CD4-positive, alpha-beta memory T cell (primary cell): Measurements from ENCODE around the gene VILL. TPM values are rescaled to one million over a fixed set of nuclear protein-coding genes. Genes with fewer than 3 reads are reported as not detected.
"Not testable (repeated sequence)": the region's sequence is repeated elsewhere in the genome, so short reads cannot be mapped to it uniquely, and the experiment has no call there.

ENCODE experiments used
- CTCF ChIA-PET: fragments of 350-600 bp; sonication (Branson Sonifier 250); formaldehyde crosslinking; loops from one replicate; lab custom pipeline; 2021; ENCODE audit warnings: inconsistent platforms; ENCODE audit not compliant: partially characterized antibody; lab: Charles Lee
- POLR2A ChIA-PET: fragments of 350-600 bp; sonication (Branson Sonifier 250); formaldehyde crosslinking; loops from one replicate; lab custom pipeline; 2021; ENCODE audit not compliant: partially characterized antibody; lab: Charles Lee
- DNase-seq, 5 donors: peaks; one replicate each; pipeline versions ENCODE4 v3.0.0 to v3.0.0-alpha.2; 2020 to 2022; ENCODE audit warnings: mixed read lengths in 1 of 5
- H3K27ac ChIP-seq: one replicate; pipeline ENCODE4 v1.7.0; 2013; ENCODE audit warnings: low read depth, low read length
- H3K27me3 ChIP-seq: 2 replicates; pipeline ENCODE4 v1.7.0; 2013; ENCODE audit warnings: mild to moderate bottlenecking, low read length, moderate library complexity; ENCODE audit not compliant: insufficient read depth
- H3K36me3 ChIP-seq: 2 replicates; pipeline ENCODE4 v1.7.0; 2013; ENCODE audit warnings: mild to moderate bottlenecking, low read length, moderate library complexity; ENCODE audit not compliant: insufficient read depth
- H3K4me1 ChIP-seq: 2 replicates; pipeline ENCODE4 v1.7.0; 2013; ENCODE audit warnings: mild to moderate bottlenecking, low read length, moderate library complexity; ENCODE audit not compliant: insufficient read depth
- H3K4me3 ChIP-seq, 2 donors: one replicate each; pipeline ENCODE4 v1.7.0; 2013; ENCODE audit warnings: low read length in 2 of 2, mild to moderate bottlenecking in 1 of 2
- H3K9me3 ChIP-seq, 2 donors: one replicate each; pipeline ENCODE4 v1.7.0; 2013; ENCODE audit warnings: low read length in 2 of 2, control low read depth in 1 of 2; ENCODE audit not compliant: control insufficient read depth in 1 of 2
- H3K27ac Mint-ChIP-seq, 7 donors: one replicate each; pipeline ENCODE4 v1.8.0; 2020 to 2021; ENCODE audit warnings: mixed read lengths in 7 of 7, mild to moderate bottlenecking in 6 of 7, inconsistent platforms in 3 of 7, moderate library complexity in 3 of 7
- H3K27me3 Mint-ChIP-seq, 2 donors: one replicate each; pipeline ENCODE4 v1.8.0; 2020 to 2021; ENCODE audit warnings: mixed read lengths in 2 of 2
- H3K36me3 Mint-ChIP-seq, 2 donors: one replicate each; pipeline ENCODE4 v1.8.0; 2020 to 2021; ENCODE audit warnings: mixed read lengths in 2 of 2, inconsistent platforms in 1 of 2, mild to moderate bottlenecking in 1 of 2
- H3K4me1 Mint-ChIP-seq, 4 donors: one replicate each; pipeline ENCODE4 v1.8.0; 2020 to 2021; ENCODE audit warnings: mixed read lengths in 4 of 4, mild to moderate bottlenecking in 1 of 4
- H3K4me3 Mint-ChIP-seq, 8 donors: one replicate each; pipeline ENCODE4 v1.8.0; 2020 to 2021; ENCODE audit warnings: mixed read lengths in 8 of 8, mild to moderate bottlenecking in 7 of 8, moderate library complexity in 6 of 8, inconsistent platforms in 3 of 8
- H3K9me3 Mint-ChIP-seq, 8 donors: one replicate each; pipeline ENCODE4 v1.8.0; 2020 to 2021; ENCODE audit warnings: mixed read lengths in 8 of 8, mild to moderate bottlenecking in 5 of 8, inconsistent platforms in 3 of 8, moderate library complexity in 1 of 8
- intact Hi-C: fragments of 100-400 bp; cut with micrococcal nuclease; formaldehyde crosslinking; loops from one replicate; pipeline ENCODE4 v1.15.1; 2023
- polyA plus RNA-seq, 2 donors: library from polyadenylated mRNA; unstranded; fragments of 300-500 nt; fragmentation: Illumina TruSeq; gene quantifications; one replicate each; pipeline ENCODE4 v1.2.3, GENCODE V29; 2021
- total RNA-seq, 2 experiments: library from RNA; stranded (reverse); gene quantifications; one replicate each; pipeline ENCODE4 v1.2.3, GENCODE V29; 2021

VILL gene
- total and polyA plus RNA-seq, 4 experiments from 2014 or later, result 13.4 to 43.4 (median 29.8) TPM

- POLR2A ChIA-PET, result interaction anchor here (0.9 to 2.6 kb wide), 5 partner anchors 9 to 108 kb away, joined by 3 to 12 read pairs (median 3); partner anchors contain the start of gene ACAA1
- H3K9me3 Mint-ChIP-seq, result no peaks in the 10 kb centered on the region
- H3K27ac Mint-ChIP-seq, result peak within 1 kb of the TSS; percentile 53 to 94 (median 89)
- Histone ChIP-seq H3K36me3 (no peaks in the 10 kb centered on the region), H3K4me1 (peaks cover 41% of the 10 kb centered on the region), H3K27ac (peak within 1 kb of the TSS; percentile 21), H3K27me3 (no peaks in the 10 kb centered on the region), H3K9me3 (no peaks in the 10 kb centered on the region), H3K4me3 (peak within 1 kb of the TSS; percentile 29 to 44)
- CTCF ChIA-PET, result interaction anchor here (1.2 to 1.4 kb wide), 2 partner anchors 10 to 26 kb away, joined by 3 to 11 read pairs; partner anchors contain the start of gene DLEC1
- peak within 1 kb of the TSS; percentile 75 to 89 (median 83) for H3K4me3 Mint-ChIP-seq
- peaks cover 27 to 57% (median 37%) of the 10 kb centered on the region in 4 donors for H3K4me1 Mint-ChIP-seq
- no peaks in the 10 kb centered on the region for H3K27me3 Mint-ChIP-seq
- intact Hi-C loops, result no loop called here
- H3K36me3 Mint-ChIP-seq, result peaks cover 0 to 3% of the 10 kb centered on the region in 2 donors
- DNase-seq, result peak; percentile 36 to 62 (median 45)
Measured at GRCh38 chr3:38029400-38030125, 39.0 kb downstream of the VILL start, which contains the start of gene PLCD1. Gene PLCD1, minus strand, starts transcription at chr3:38029642. Its CDS starts 103 bp downstream, at chr3:38029539.

- peak overlapping the region; percentile 29 to 44 for H3K4me3 ChIP-seq
Measured at GRCh38 chr3:38030126-38031021, 39.8 kb downstream of the VILL start.

DNA sequence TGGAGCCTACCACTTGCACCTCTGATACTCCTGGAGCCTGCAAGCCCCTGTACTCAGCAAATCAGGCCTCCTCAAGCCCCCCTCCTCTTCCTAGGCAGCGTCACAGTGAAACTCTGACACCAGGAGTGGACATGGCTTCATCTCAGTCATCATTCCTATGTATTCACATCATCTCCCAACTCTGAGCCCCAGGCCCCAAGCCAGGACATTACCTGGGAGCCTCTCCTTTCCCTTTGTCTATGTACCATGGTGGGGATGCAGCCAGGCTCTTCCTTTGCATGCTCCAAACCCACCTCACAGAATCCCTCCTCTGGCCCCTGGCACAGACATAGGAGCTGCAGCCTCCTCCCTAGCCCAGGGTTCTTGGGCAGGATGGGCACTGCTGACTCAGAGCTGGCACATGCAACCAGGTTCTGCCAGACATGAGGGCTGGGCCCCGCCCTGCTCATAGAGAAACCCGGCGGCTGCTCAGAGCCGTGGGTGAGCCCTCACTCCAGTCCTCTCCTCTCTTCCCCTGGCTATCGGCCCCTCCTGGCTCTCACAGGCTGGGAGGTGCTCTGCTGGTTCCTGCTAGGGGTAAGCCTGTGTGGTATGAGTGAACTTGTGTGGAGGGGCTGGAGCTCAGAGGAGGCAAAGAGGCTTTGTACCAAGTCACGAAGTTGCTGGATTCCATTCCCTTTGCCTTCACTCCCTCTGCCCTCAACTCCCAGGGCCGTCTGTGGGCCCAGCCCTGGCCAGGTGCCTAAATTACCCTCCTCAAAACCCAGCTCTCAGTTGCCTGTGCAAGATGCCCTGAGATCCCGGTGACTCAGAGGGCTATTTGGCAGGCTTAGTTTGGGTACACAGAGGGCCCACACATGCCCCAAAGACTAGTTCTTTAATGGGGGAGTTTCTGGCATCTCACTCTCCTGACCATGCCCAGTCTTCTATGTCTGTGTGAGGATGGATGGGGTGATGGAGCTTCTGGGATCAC, 40.7 kb downstream of the VILL start:
- intact Hi-C loops, result no loop called here
- Histone ChIP-seq H3K36me3 (no peaks in the 10 kb centered on the region), H3K27me3 (no peaks in the 10 kb centered on the region), H3K27ac (no peak overlapping the region), H3K4me3 (no peak overlapping the region), H3K9me3 (no peaks in the 10 kb centered on the region), H3K4me1 (peaks cover 32% of the 10 kb centered on the region)
- no peaks in the 10 kb centered on the region for H3K9me3 Mint-ChIP-seq
- CTCF ChIA-PET, result interaction anchor here (0.7 to 1.9 kb wide), 4 partner anchors 9 to 57 kb away, joined by 3 to 12 read pairs (median 4); no protein-coding TSS in a partner anchor
- H3K27ac Mint-ChIP-seq, result peak overlapping the region; percentile 88 to 94 (median 90)
- DNase-seq, result peak; percentile 36 to 74 (median 44)
- H3K27me3 Mint-ChIP-seq, result no peaks in the 10 kb centered on the region
- H3K4me1 Mint-ChIP-seq, result peaks cover 19 to 42% (median 30%) of the 10 kb centered on the region in 4 donors
- H3K36me3 Mint-ChIP-seq, result no peaks in the 10 kb centered on the region
- H3K4me3 Mint-ChIP-seq, result peak overlapping the region; percentile 21 to 90 (median 78)
- POLR2A ChIA-PET, result interaction anchor here (0.6 to 2.6 kb wide), 4 partner anchors 11 to 372 kb away, joined by 3 to 12 read pairs (median 6); partner anchors contain the start of genes ACAA1 and OXSR1

More at GRCh38 chr3:38030126-38031021, 39.8 kb downstream of the VILL start:
- POLR2A ChIA-PET, result interaction anchor here (0.6 to 2.6 kb wide), 6 partner anchors 10 to 373 kb away, joined by 3 to 12 read pairs (median 3); partner anchors contain the start of gene ACAA1
- CTCF ChIA-PET, result interaction anchor here (1.1 to 1.4 kb wide), 3 partner anchors 9 to 56 kb away, joined by 3 to 11 read pairs (median 3); partner anchors contain the start of gene DLEC1
- peak overlapping the region; percentile 54 to 90 (median 78) for H3K4me3 Mint-ChIP-seq
- peaks cover 24 to 49% (median 36%) of the 10 kb centered on the region in 4 donors for H3K4me1 Mint-ChIP-seq
- no peaks in the 10 kb centered on the region for H3K36me3 Mint-ChIP-seq
- H3K27me3 Mint-ChIP-seq, result no peaks in the 10 kb centered on the region
- peak overlapping the region in 6 of 7 donors; percentile 42 to 94 (median 89) for H3K27ac Mint-ChIP-seq
- no peak for DNase-seq
- peaks cover 40% of the 10 kb centered on the region for H3K4me1 ChIP-seq
- intact Hi-C loops, result no loop called here
- H3K27ac ChIP-seq, result peak overlapping the region; percentile 19
- no peaks in the 10 kb centered on the region for H3K9me3 ChIP-seq
- H3K9me3 Mint-ChIP-seq, result no peaks in the 10 kb centered on the region
- H3K36me3 ChIP-seq, result no peaks in the 10 kb centered on the region
- no peaks in the 10 kb centered on the region for H3K27me3 ChIP-seq

DNA sequence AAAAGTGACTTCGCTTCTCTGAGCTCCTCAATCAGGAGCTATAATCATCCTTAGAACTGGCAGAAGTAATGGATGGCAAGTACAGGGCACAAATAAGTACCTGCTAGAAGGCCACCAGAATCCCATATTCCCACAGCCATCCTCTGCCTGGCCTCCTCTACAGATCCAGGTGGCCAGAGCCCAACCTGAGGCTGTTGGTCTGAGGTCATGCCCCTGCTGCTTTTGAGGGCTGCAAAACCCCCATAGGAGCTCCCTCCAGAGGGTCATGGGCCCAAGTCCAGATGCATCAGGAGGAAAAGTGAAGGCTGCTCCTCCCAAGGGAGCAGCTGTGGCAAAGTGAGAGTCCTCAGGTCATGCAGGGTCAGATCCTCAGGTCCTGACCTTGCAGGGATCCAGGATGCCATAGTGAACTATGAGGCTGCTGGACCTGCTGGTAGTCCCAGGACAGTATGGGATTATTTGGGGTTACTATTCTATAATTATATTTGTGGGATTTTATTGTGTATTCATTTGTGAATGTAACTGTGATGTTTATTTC, 41.8 kb downstream of the VILL start:
- no peak overlapping the region for H3K4me3 ChIP-seq
- no peaks in the 10 kb centered on the region for H3K36me3 ChIP-seq
- Mint-ChIP-seq H3K9me3 (no peaks in the 10 kb centered on the region), H3K27me3 (no peaks in the 10 kb centered on the region), H3K4me1 (peaks cover 19 to 52% (median 30%) of the 10 kb centered on the region in 4 donors), H3K4me3 (peak overlapping the region in 2 of 8 donors; percentile 7 to 34), H3K27ac (peak overlapping the region in 4 of 7 donors; percentile 10 to 94 (median 78)), H3K36me3 (no peaks in the 10 kb centered on the region)
- POLR2A ChIA-PET, result interaction anchor here (2.0 to 2.6 kb wide), 2 partner anchors 105 to 132 kb away, joined by 8 to 12 read pairs; partner anchors contain the start of genes ACAA1 and OXSR1
- DNase-seq, result no peak
- intact Hi-C loops, result no loop called here
- CTCF ChIA-PET, result interaction anchor here (1.3 to 1.9 kb wide), 2 partner anchors 29 to 35 kb away, joined by 5 to 12 read pairs; no protein-coding TSS in a partner anchor
- H3K9me3 ChIP-seq, result no peaks in the 10 kb centered on the region
- H3K27ac ChIP-seq, result no peak overlapping the region
- H3K27me3 ChIP-seq, result no peaks in the 10 kb centered on the region
- peaks cover 40% of the 10 kb centered on the region for H3K4me1 ChIP-seq

- DNase-seq, CTCF ChIA-PET, H3K9me3 ChIP-seq, POLR2A ChIA-PET, H3K9me3 Mint-ChIP-seq, intact Hi-C loops, H3K36me3 Mint-ChIP-seq, H3K4me3 ChIP-seq, H3K27me3 ChIP-seq, H3K27me3 Mint-ChIP-seq, H3K36me3 ChIP-seq, H3K27ac ChIP-seq: not testable (repeated sequence)
- Mint-ChIP-seq H3K4me1 (peaks cover 25 to 53% (median 34%) of the 10 kb centered on the region in 4 donors), H3K27ac (peak overlapping the region in 2 of 7 donors; percentile 24 to 77), H3K4me3 (peak overlapping the region in 1 of 8 donors; percentile 10)
- H3K4me1 ChIP-seq, result peaks cover 51% of the 10 kb centered on the region
Measured at GRCh38 chr3:38033586-38033985, 43.0 kb downstream of the VILL start.

DNA sequence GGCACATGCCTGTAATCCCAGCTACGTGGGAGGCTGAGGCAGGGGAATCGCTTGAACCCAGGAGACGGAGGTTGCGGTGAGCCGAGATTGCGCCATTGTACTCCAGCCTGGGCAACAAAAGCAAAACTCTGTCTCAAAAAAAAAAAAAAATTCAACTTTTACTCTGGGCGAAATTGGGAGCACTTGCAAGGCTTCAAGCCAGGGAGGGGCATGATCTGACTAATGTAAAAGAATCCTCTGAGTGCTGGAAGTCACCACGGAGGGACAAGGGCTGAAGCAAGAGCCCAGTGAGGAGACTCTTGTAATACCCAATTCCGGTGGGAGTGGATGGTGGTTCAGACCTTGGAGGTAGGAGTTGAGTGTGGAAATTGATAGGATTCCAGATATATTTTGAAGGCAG, 43.7 kb downstream of the VILL start:
- peak overlapping the region in 2 of 7 donors; percentile 48 to 65 for H3K27ac Mint-ChIP-seq
- H3K9me3 ChIP-seq, H3K27ac ChIP-seq, H3K4me3 ChIP-seq, H3K36me3 ChIP-seq, H3K9me3 Mint-ChIP-seq, H3K27me3 ChIP-seq, intact Hi-C loops, H3K27me3 Mint-ChIP-seq, H3K36me3 Mint-ChIP-seq, DNase-seq, H3K4me3 Mint-ChIP-seq: not testable (repeated sequence)
- ChIA-PET POLR2A (interaction anchor here (0.8 kb wide), 1 partner anchor 38 kb away, joined by 3 read pairs; no protein-coding TSS in a partner anchor), CTCF (interaction anchor here (0.6 kb wide), 1 partner anchor 66 kb away, joined by 3 read pairs; no protein-coding TSS in a partner anchor)
- peaks cover 29 to 54% (median 38%) of the 10 kb centered on the region in 4 donors for H3K4me1 Mint-ChIP-seq
- H3K4me1 ChIP-seq, result peaks cover 52% of the 10 kb centered on the region
